ENCODE data around the gene HEG1.

DNA sequence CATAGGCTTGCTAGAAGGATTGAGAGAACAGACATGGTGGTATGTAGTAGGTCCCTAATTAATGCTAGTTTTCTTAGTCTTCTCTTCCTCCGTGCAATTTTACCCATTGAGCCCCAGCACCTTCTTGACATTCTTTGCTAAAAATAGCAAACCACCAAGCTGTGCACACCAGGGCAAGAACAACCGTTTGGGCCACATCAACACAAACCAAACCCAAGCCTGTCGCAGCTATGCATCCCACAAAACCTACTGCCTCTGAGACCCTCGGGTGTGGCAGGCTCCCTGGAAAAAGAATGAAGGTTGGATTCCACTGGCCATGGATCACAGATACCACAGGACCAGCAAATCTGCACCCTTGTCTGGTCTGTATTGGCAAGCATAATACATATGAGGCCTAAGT is 27.1 kb downstream of the HEG1 start:
- TF ChIP-seq POLR2A (IDR thresholded peaks at IDR 0.05) = no peak
- TF ChIP-seq, protein P1, sequence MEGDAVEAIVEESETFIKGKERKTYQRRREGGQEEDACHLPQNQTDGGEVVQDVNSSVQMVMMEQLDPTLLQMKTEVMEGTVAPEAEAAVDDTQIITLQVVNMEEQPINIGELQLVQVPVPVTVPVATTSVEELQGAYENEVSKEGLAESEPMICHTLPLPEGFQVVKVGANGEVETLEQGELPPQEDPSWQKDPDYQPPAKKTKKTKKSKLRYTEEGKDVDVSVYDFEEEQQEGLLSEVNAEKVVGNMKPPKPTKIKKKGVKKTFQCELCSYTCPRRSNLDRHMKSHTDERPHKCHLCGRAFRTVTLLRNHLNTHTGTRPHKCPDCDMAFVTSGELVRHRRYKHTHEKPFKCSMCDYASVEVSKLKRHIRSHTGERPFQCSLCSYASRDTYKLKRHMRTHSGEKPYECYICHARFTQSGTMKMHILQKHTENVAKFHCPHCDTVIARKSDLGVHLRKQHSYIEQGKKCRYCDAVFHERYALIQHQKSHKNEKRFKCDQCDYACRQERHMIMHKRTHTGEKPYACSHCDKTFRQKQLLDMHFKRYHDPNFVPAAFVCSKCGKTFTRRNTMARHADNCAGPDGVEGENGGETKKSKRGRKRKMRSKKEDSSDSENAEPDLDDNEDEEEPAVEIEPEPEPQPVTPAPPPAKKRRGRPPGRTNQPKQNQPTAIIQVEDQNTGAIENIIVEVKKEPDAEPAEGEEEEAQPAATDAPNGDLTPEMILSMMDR (IDR thresholded peaks at IDR 0.05) = no peak

All from heart left ventricle (tissue), 13 donors.